ENCODE data around the gene PEX14. TPM values are rescaled to one million over a fixed set of nuclear protein-coding genes. Genes with fewer than 3 reads are reported as not detected.

The PEX14 gene
- total and polyA plus RNA-seq, 9 of the 15 experiments (the other 6 are each of a cell fraction or from before 2014, with no cell fraction given), result 2.6 to 45.7 (median 22.7) TPM

DNA sequence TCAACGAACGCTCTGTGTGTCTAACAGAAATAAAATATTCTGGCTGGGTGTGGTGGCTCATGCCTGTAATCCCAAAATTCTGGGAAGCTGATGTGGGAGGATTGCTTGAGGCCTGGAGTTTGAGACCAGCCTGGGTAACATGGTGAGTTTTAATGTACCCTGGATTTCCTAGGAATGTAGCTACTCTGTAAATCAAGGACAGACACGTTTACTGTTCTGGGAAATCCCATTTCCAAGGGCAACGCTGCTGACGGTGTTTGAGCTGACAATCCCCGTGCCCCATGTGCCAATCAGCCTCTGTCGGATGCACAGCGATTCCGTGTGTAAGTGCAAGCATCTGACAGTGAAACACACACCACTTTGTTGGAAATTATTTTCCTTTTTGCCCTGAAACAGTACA, 16.9 kb upstream of the PEX14 start:
- peaks cover 45% of the 10 kb centered on the region for H3K36me3 ChIP-seq (ENCODE audit: control insufficient read depth, insufficient read depth, low read length)
- H3K4me1 ChIP-seq (replicated peaks in 1 of 2; ENCODE audit: control insufficient read depth in 2 of 2, insufficient read depth in 2 of 2, low read length in 2 of 2), result peaks cover 12 to 15% of the 10 kb centered on the region in 2 experiments; a peak in 4 of 5 replicates
- 88% methylated on average over 9 of the region's 9 CpGs for WGBS (ENCODE audit: insufficient coverage, low coverage, missing lambda C conversion rate)
- in situ Hi-C loops (cut with MboI) (no loop called here), intact Hi-C loops (cut with micrococcal nuclease) (no loop called here)
- no peaks in the 10 kb centered on the region for H3K27me3 ChIP-seq (ENCODE audit: control insufficient read depth in 2 of 2, insufficient read depth in 2 of 2, low read length in 2 of 2)
- CTCF ChIA-PET (ENCODE audit: low intra/inter-chr PET ratio), result no interaction called here
- no peaks in the 10 kb centered on the region for H4K20me1 ChIP-seq (replicated peaks; ENCODE audit: control insufficient read depth, insufficient read depth, low read length)
- H3K9ac ChIP-seq (ENCODE audit: insufficient read depth in 1 of 2, low read depth in 2 of 2, low read length in 2 of 2), result no peak overlapping the region
- H3K4me2 ChIP-seq (ENCODE audit: insufficient read depth, low read length), result no peak overlapping the region
- no peak overlapping the region for H2AFZ ChIP-seq (ENCODE audit: low read depth, low read length)
- TF ChIP-seq ZNF280A (IDR thresholded peaks at IDR 0.05; ENCODE audit: low read depth, partially characterized antibody), result no peak
- no peak for TF ChIP-seq ARID2 (IDR thresholded peaks at IDR 0.05)
- TF ChIP-seq CHD4 (IDR thresholded peaks at IDR 0.05; ENCODE audit: insufficient read depth, insufficient replicate concordance, low read depth, low read length, poor library complexity, severe bottlenecking), result no peak
- no peak for TF ChIP-seq ESRRA (IDR thresholded peaks at IDR 0.05; ENCODE audit: borderline replicate concordance, low read depth)
- no peak for TF ChIP-seq ZNF408 (CRISPR knock-in tag; IDR thresholded peaks at IDR 0.05; ENCODE audit: low read depth)
- TF ChIP-seq, protein P1, sequence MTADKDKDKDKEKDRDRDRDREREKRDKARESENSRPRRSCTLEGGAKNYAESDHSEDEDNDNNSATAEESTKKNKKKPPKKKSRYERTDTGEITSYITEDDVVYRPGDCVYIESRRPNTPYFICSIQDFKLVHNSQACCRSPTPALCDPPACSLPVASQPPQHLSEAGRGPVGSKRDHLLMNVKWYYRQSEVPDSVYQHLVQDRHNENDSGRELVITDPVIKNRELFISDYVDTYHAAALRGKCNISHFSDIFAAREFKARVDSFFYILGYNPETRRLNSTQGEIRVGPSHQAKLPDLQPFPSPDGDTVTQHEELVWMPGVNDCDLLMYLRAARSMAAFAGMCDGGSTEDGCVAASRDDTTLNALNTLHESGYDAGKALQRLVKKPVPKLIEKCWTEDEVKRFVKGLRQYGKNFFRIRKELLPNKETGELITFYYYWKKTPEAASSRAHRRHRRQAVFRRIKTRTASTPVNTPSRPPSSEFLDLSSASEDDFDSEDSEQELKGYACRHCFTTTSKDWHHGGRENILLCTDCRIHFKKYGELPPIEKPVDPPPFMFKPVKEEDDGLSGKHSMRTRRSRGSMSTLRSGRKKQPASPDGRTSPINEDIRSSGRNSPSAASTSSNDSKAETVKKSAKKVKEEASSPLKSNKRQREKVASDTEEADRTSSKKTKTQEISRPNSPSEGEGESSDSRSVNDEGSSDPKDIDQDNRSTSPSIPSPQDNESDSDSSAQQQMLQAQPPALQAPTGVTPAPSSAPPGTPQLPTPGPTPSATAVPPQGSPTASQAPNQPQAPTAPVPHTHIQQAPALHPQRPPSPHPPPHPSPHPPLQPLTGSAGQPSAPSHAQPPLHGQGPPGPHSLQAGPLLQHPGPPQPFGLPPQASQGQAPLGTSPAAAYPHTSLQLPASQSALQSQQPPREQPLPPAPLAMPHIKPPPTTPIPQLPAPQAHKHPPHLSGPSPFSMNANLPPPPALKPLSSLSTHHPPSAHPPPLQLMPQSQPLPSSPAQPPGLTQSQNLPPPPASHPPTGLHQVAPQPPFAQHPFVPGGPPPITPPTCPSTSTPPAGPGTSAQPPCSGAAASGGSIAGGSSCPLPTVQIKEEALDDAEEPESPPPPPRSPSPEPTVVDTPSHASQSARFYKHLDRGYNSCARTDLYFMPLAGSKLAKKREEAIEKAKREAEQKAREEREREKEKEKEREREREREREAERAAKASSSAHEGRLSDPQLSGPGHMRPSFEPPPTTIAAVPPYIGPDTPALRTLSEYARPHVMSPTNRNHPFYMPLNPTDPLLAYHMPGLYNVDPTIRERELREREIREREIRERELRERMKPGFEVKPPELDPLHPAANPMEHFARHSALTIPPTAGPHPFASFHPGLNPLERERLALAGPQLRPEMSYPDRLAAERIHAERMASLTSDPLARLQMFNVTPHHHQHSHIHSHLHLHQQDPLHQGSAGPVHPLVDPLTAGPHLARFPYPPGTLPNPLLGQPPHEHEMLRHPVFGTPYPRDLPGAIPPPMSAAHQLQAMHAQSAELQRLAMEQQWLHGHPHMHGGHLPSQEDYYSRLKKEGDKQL (CRISPR knock-in tag; IDR thresholded peaks at IDR 0.05; ENCODE audit: borderline replicate concordance), result no peak
- TF ChIP-seq PHF21A (IDR thresholded peaks at IDR 0.05; ENCODE audit: borderline replicate concordance, low read depth), result no peak
- TF ChIP-seq TFE3 (CRISPR knock-in tag; IDR thresholded peaks at IDR 0.05), result no peak
- TF ChIP-seq ZNF239 (CRISPR knock-in tag; IDR thresholded peaks at IDR 0.05), result no peak
- H3K9me1 ChIP-seq (ENCODE audit: control insufficient read depth, insufficient read depth, low read length), result no peaks in the 10 kb centered on the region
- no peaks in the 10 kb centered on the region for H3K79me2 ChIP-seq (ENCODE audit: control insufficient read depth, insufficient read depth, low read length)
- no peak for DNase-seq (ENCODE audit: extremely low read depth in 1 of 4, low spot score in 3 of 4)
- no peak for FAIRE-seq
- no TSS peak for BruUV-seq (replicated peaks)
- no peak for ATAC-seq
- no peak overlapping the region for H3K4me3 ChIP-seq
- POLR2A ChIA-PET, result interaction anchor here (1.2 to 1.7 kb wide), 3 partner anchors 14 to 15 kb away, joined by 3 to 6 read pairs (median 5); no protein-coding TSS in a partner anchor
- no peaks in the 10 kb centered on the region; the same call in 1 of the 2 replicates for H3K9me3 ChIP-seq (replicated peaks; ENCODE audit: control insufficient read depth, insufficient read depth, low read depth, low read length)
- no peak overlapping the region for H3K27ac ChIP-seq (ENCODE audit: extremely low read depth, low read depth, low read length)
